Measurements from ENCODE around the gene IGLL5. TPM values are rescaled to one million over a fixed set of nuclear protein-coding genes. Genes with fewer than 3 reads are reported as not detected.
A peak's percentile ranks its signal among the peaks of the same experiment; 100 is the strongest.

The IGLL5 gene
- total and polyA plus RNA-seq, 9 of the 15 experiments (the other 6 are each of a cell fraction or from before 2014, with no cell fraction given), result not detected

DNA sequence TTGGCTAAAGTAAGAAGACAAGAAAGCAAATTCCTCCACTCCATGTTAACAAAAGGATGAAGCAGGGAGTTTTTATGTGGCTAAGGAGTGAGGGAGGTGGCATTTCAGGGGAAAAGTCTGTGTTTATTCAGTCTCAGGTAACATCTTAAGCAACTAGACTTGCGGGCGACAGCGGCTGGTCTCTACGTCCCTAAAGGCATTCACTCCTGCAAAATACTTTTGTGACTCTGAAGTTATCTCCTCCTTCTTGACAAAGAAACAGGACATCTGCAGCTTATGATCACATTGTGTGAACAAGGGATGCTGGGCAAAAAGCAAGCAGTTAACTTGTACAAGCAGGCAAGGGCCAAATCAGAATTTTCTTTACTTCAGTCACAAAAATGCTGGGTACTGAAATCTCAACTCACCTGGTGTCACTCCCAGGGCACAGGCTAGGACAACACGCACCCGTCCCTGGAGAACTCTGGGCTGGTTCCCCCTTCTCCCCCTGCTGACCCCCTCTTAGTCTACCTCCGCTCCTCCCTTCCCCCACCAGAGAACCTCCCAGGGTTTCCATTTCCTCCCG is 38.3 kb downstream of the IGLL5 start:
- no peaks in the 10 kb centered on the region for H3K36me3 ChIP-seq (ENCODE audit: control insufficient read depth, insufficient read depth, low read length)
- no TSS peak for BruUV-seq (replicated peaks)
- H3K9me3 ChIP-seq (replicated peaks; ENCODE audit: control insufficient read depth, insufficient read depth, low read depth, low read length), result no peaks in the 10 kb centered on the region
- ChIA-PET CTCF (ENCODE audit: low intra/inter-chr PET ratio) (interaction anchor here (0.9 to 1.4 kb wide), 2 partner anchors 30 to 205 kb away, joined by 3 read pairs; no protein-coding TSS in a partner anchor), POLR2A (interaction anchor here (1.0 to 1.9 kb wide), 4 partner anchors 9 to 37 kb away, joined by 3 to 5 read pairs (median 4); no protein-coding TSS in a partner anchor)
- peaks cover 82% of the 10 kb centered on the region for H4K20me1 ChIP-seq (replicated peaks; ENCODE audit: control insufficient read depth, insufficient read depth, low read length)
- peak in 3 of 4 experiments; percentile 56 to 65 (median 65) for DNase-seq (ENCODE audit: extremely low read depth in 1 of 4, low spot score in 3 of 4)
- in situ Hi-C loops (cut with MboI), result loop anchor here (25.0 kb wide), 1 partner anchor 1336 kb away; the partner anchor contains the start of gene SPECC1L
- no peak overlapping the region for H3K4me2 ChIP-seq (ENCODE audit: insufficient read depth, low read length)
- H2AFZ ChIP-seq (ENCODE audit: low read depth, low read length), result no peak overlapping the region
- H3K79me2 ChIP-seq (ENCODE audit: control insufficient read depth, insufficient read depth, low read length), result no peaks in the 10 kb centered on the region
- WGBS (ENCODE audit: insufficient coverage, low coverage, missing lambda C conversion rate), result 18% methylated on average over 8 of the region's 8 CpGs
- H3K4me1 ChIP-seq (replicated peaks in 1 of 2; ENCODE audit: control insufficient read depth in 2 of 2, insufficient read depth in 2 of 2, low read length in 2 of 2), result peaks cover 16 to 18% of the 10 kb centered on the region in 2 experiments
- H3K4me3 ChIP-seq, result no peak overlapping the region
- H3K27me3 ChIP-seq (ENCODE audit: control insufficient read depth in 2 of 2, insufficient read depth in 2 of 2, low read length in 2 of 2), result peaks cover 17 to 71% of the 10 kb centered on the region in 2 experiments
- no peak for FAIRE-seq
- ATAC-seq, result no peak
- intact Hi-C loops (cut with micrococcal nuclease), result no loop called here
- H3K9ac ChIP-seq (ENCODE audit: insufficient read depth in 1 of 2, low read depth in 2 of 2, low read length in 2 of 2), result no peak overlapping the region
- H3K27ac ChIP-seq (ENCODE audit: extremely low read depth, low read depth, low read length), result no peak overlapping the region
- peaks cover 18% of the 10 kb centered on the region for H3K9me1 ChIP-seq (ENCODE audit: control insufficient read depth, insufficient read depth, low read length)
- TF ChIP-seq, protein P1, sequence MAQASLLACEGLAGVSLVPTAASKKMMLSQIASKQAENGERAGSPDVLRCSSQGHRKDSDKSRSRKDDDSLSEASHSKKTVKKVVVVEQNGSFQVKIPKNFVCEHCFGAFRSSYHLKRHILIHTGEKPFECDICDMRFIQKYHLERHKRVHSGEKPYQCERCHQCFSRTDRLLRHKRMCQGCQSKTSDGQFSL (CRISPR knock-in tag; IDR thresholded peaks at IDR 0.05), result no peak
- TF ChIP-seq, protein P1 (tag; IDR thresholded peaks at IDR 0.05), result no peak
- TF ChIP-seq MEF2D (tag; conservative IDR thresholded peaks at IDR 0.05; ENCODE audit: low read depth) (no peak), MAFK (IDR thresholded peaks at IDR 0.05; ENCODE audit: low read length) (0 out of 2 replicates have a peak, but pooled peaks have one; percentile 21), GATA2 (CRISPR knock-in tag; IDR thresholded peaks at IDR 0.05) (no peak), CHCHD3 (CRISPR knock-in tag; IDR thresholded peaks at IDR 0.05) (0 out of 2 replicates have a peak, but pooled peaks have one; percentile 45), MBD1 (CRISPR knock-in tag; IDR thresholded peaks at IDR 0.05) (no peak), E2F1 (CRISPR knock-in tag; IDR thresholded peaks at IDR 0.05) (0 out of 2 replicates have a peak, but pooled peaks have one; percentile 32), MITF (IDR thresholded peaks at IDR 0.05) (no peak), AFF4 (CRISPR knock-in tag; IDR thresholded peaks at IDR 0.05) (no peak), MCM2 (IDR thresholded peaks at IDR 0.05; ENCODE audit: low read depth) (no peak)

Measured in K562 (cell line).